ENCODE measurements around the gene SCN8A. TPM values are rescaled to one million over a fixed set of nuclear protein-coding genes. Genes with fewer than 3 reads are reported as not detected.

SCN8A gene
- total RNA-seq, 1 donor = 33.7 TPM

DNA sequence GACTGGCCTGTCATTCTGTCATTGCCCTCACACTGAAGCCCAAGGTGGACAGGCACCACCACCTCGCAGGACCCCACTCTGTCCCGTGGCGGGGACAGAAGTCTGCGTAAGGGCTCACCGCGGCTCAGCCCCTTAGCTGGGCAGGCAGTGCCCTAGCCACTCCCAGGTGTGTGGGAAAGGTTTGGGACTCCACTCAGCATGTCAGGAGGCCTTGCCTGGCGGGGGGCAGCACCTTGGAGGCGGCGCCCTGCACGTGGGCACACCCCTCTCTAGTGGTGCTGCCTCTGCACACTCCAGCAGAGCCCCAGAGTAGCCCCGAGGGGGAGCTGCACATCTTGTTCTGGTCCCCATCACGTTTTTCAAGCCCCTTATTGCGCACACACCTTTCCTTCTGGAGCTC, 221.8 kb downstream of the SCN8A start:
- no peak for DNase-seq (ENCODE audit: low read depth)

DNA sequence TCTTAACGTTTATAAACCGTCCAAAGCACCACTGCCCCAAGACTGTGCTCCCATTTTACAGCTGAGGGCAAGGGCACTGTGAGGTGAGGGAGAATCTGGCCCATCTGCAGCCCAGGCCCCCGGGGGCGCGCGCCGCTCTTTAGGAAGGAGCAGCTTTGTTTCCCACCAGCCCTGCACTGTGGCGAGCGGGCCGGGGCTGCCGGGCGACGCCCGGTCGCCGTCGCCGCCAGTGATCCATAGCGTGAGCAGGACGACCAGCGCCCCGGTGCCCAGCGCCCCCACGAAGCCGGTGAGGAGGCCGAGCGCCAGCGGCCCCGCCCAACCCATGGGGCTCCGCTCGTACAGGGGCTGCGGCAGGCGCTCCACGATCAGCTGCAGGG, 222.9 kb downstream of the SCN8A start:
- TF ChIP-seq, protein P1, sequence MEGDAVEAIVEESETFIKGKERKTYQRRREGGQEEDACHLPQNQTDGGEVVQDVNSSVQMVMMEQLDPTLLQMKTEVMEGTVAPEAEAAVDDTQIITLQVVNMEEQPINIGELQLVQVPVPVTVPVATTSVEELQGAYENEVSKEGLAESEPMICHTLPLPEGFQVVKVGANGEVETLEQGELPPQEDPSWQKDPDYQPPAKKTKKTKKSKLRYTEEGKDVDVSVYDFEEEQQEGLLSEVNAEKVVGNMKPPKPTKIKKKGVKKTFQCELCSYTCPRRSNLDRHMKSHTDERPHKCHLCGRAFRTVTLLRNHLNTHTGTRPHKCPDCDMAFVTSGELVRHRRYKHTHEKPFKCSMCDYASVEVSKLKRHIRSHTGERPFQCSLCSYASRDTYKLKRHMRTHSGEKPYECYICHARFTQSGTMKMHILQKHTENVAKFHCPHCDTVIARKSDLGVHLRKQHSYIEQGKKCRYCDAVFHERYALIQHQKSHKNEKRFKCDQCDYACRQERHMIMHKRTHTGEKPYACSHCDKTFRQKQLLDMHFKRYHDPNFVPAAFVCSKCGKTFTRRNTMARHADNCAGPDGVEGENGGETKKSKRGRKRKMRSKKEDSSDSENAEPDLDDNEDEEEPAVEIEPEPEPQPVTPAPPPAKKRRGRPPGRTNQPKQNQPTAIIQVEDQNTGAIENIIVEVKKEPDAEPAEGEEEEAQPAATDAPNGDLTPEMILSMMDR (IDR thresholded peaks at IDR 0.05; ENCODE audit: insufficient read depth, low read depth, low read length) = no peak
- peak overlapping the region; percentile 27 for H3K4me3 ChIP-seq (ENCODE audit: low read depth, low read length)
- DNase-seq (ENCODE audit: low read depth) = no peak

More for the DNA sequence above, 221.8 kb downstream of the SCN8A start:
- no peak overlapping the region for H3K4me3 ChIP-seq (ENCODE audit: low read depth, low read length)
- TF ChIP-seq, protein P1 (IDR thresholded peaks at IDR 0.05; ENCODE audit: insufficient read depth, low read depth, low read length) = no peak

DNA sequence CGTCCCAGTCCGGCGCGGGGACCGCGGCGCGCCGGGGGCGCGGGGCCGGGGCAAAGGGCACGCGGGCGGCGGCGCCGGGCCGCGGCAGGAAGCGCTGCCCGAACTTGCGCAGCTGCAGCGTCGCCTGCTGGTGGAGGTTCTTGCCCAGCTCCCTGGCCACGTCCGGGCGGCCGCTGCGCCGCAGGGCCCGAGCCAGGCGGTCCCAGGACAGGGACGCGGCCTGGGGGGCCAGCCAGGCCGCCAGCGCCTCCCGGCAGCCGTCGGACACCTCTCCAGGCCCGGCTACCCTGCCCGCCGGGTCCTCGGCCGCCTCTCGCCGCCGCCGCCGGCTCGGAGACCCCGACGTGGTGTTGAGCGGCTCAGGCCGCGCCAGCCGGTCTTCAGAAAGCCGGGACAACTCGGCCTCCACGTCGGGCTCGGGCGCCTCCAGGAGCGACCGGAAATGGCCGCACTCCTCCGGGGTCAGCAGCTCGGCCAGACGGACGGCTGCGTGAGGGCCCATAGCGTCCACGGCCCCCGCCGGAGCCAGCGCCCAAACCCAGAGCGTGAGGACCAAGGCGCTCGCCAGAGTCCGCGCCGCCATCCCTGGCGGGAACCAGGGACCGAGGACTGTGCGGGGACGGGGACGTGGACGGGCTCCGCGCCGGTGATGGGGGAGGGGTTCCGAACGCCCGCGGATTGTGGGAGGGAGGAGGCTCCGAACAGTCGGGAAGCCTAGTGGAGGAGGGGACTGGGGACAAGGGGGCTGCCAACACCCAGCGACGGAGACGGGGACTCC, 223.5 kb downstream of the SCN8A start:
- H3K4me3 ChIP-seq (ENCODE audit: low read depth, low read length) = peak overlapping the region; percentile 38
- TF ChIP-seq, protein P1 (IDR thresholded peaks at IDR 0.05; ENCODE audit: insufficient read depth, low read depth, low read length) = peak; percentile 45
- peak; percentile 69 for DNase-seq (ENCODE audit: low read depth)

DNA sequence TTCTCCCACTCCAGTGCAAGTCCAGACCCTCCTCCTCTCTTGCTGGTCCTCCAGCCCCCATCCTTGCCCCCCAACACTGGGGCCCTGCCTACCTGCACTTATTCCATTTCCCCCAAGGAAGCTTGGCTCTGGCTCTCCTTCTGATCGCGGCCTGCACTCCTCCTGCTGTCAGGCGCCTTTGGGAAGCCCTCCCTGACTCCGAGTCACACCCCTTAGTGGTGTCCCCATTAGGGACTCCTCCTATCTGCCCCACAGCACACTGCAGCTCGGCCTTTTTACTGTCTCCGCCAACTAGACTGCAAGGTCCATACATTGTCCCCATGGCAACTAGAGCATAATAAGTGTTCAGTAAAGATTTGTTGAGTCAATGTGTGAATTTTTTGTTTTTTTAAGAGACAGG, 224.5 kb downstream of the SCN8A start:
- TF ChIP-seq, protein P1 (IDR thresholded peaks at IDR 0.05; ENCODE audit: insufficient read depth, low read depth, low read length) = no peak
- DNase-seq (ENCODE audit: low read depth) = no peak
- no peak overlapping the region for H3K4me3 ChIP-seq (ENCODE audit: low read depth, low read length)

DNA sequence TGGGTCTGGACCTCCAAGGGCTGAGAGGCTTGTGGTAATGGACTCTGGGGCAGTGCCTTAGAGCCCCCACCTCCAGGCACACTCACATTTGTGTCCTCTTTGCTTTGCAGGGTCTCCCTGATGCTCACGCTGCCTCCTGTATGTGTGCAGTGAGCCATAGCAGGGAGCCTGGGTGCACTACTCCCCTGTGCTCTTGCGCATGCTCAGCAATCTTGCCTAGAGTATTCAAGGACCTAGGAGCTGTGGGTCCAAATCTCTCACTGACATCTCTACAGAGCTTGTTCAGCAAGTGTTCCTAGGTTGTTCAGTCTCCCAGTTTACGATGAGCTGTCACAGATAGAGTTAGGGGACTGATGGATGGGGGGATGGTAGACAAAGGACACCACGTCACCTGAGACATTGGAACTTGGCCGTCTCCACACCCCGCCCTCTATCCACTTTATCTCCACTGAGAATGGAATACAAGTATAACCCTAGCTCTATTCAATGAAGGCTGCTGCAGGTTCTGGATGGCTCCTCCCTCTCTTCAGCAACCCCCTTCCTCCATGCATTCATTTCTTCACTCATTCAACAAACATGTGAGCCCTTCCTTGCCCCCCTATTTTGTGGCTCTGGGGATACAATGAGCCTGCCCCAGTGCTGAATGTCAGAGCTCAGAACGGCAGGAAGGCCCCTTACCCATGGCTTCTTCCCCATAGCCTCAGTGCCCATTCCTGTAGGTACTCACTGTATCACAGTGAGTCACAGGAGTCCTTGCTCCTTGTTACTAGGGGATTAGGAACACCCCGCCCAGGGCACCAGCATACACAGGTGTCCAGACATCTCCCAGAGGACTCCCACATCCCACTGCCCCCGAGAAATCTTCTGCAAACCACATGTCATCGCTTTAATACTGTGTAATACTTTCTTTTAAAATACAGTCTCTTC, 226.3 kb downstream of the SCN8A start:
- no peak overlapping the region for H3K4me3 ChIP-seq (ENCODE audit: low read depth, low read length)
- TF ChIP-seq, protein P1 (IDR thresholded peaks at IDR 0.05; ENCODE audit: insufficient read depth, low read depth, low read length) = no peak
- DNase-seq (ENCODE audit: low read depth) = no peak

DNA sequence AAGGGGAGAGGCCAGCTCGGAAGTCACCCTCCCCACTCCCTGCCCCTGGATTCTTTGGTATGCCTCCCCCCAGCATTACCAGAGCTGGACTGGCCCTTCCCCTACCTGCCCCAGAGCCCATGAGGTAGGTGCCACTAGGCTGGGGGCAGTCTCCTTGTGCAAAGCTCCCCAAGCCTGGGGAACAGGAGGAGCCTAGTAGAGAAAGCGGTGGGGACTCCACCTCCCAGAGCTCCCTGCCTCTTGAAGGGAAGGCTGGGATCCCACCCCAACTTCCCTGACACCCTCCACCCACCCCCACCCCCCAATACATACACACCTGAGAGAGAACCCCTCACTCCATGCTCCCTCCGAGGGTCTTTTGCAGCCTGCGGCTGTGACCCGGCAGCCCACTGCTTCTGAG, 227.1 kb downstream of the SCN8A start:
- TF ChIP-seq, protein P1 (IDR thresholded peaks at IDR 0.05; ENCODE audit: insufficient read depth, low read depth, low read length) = no peak
- DNase-seq (ENCODE audit: low read depth) = no peak
- no peak overlapping the region for H3K4me3 ChIP-seq (ENCODE audit: low read depth, low read length)

Measured in fibroblast of villous mesenchyme (primary cell).